Activated CD8-positive, alpha-beta T cell treated with anti-CD3 and anti-CD28 coated beads for 36 hours (primary cell): ENCODE data around the gene PRDM11. TPM values are rescaled to one million over a fixed set of nuclear protein-coding genes. Genes with fewer than 3 reads are reported as not detected.
A peak's percentile ranks its signal among the peaks of the same experiment; 100 is the strongest.

Source experiments
- ATAC-seq: fragments of 200-7000 bp; cut with Tn5 transposase; one replicate; pipeline ENCODE4 v1.10.0; 2021; ENCODE audit warnings: mild to moderate bottlenecking, moderate library complexity
- CTCF ChIA-PET: fragments of 350-600 bp; sonication (Branson Sonifier 250); formaldehyde crosslinking; loops from one replicate; lab custom pipeline; 2021; ENCODE audit warnings: antibody characterized with exemption; lab: Charles Lee
- POLR2A ChIA-PET: fragments of 350-600 bp; sonication (Branson Sonifier 250); formaldehyde crosslinking; loops from one replicate; lab custom pipeline; 2021; ENCODE audit warnings: antibody characterized with exemption; lab: Charles Lee
- DNase-seq: peaks from one replicate; pipeline ENCODE4 v3.0.0-alpha.2; 2020
- H3K27ac Mint-ChIP-seq: one replicate; pipeline ENCODE4 v1.8.0; 2021; ENCODE audit warnings: mild to moderate bottlenecking, mixed read lengths
- H3K27me3 Mint-ChIP-seq: one replicate; pipeline ENCODE4 v1.8.0; 2021; ENCODE audit warnings: mixed read lengths
- H3K36me3 Mint-ChIP-seq: one replicate; pipeline ENCODE4 v1.8.0; 2021; ENCODE audit warnings: low read depth, mixed read lengths
- H3K4me1 Mint-ChIP-seq: one replicate; pipeline ENCODE4 v1.8.0; 2021; ENCODE audit warnings: low read depth, mixed read lengths
- H3K4me3 Mint-ChIP-seq: one replicate; pipeline ENCODE4 v1.8.0; 2021; ENCODE audit warnings: mild to moderate bottlenecking, moderate library complexity, mixed read lengths
- H3K9me3 Mint-ChIP-seq: one replicate; pipeline ENCODE4 v1.8.0; 2021; ENCODE audit warnings: mixed read lengths
- CTCF ChIP-seq: fragments of 200-600 bp; IDR thresholded peaks from one replicate; pipeline ENCODE4 v1.8.0; 2022; ENCODE audit warnings: antibody characterized with exemption, mild to moderate bottlenecking
- intact Hi-C: fragments of 100-400 bp; cut with micrococcal nuclease; formaldehyde crosslinking; loops from one replicate; pipeline ENCODE4 v1.10.0; 2022
- total RNA-seq, 2 experiments: library from RNA; stranded (reverse); gene quantifications; one replicate each; pipeline ENCODE4 v1.2.3, GENCODE V29; 2021

Gene PRDM11
- total RNA-seq, 2 experiments from 2014 or later: 2.6 to 3.5 TPM

GRCh38 chr11:45250035-45250718 is 103.7 kb downstream of the PRDM11 start:
- Mint-ChIP-seq H3K36me3 (no peaks in the 10 kb centered on the region), H3K4me3 (no peak overlapping the region), H3K9me3 (no peaks in the 10 kb centered on the region), H3K27me3 (peaks cover 9% of the 10 kb centered on the region), H3K27ac (no peak overlapping the region), H3K4me1 (no peaks in the 10 kb centered on the region)
- DNase-seq (no peak), ATAC-seq (no peak)
- POLR2A ChIA-PET: no interaction called here
- TF ChIP-seq CTCF: no peak
- CTCF ChIA-PET: interaction anchor here (0.9 to 1.3 kb wide), 2 partner anchors 14 to 140 kb away, joined by 3 to 4 read pairs; no protein-coding TSS in a partner anchor
- intact Hi-C loops: no loop called here

- no peaks in the 10 kb centered on the region for H3K4me1 Mint-ChIP-seq
- ATAC-seq (peak; percentile 72), DNase-seq (peak; percentile 54)
- intact Hi-C loops: no loop called here
- peaks cover 12% of the 10 kb centered on the region for H3K27me3 Mint-ChIP-seq
- no peaks in the 10 kb centered on the region for H3K9me3 Mint-ChIP-seq
- H3K4me3 Mint-ChIP-seq: no peak overlapping the region
- peak; percentile 66 for TF ChIP-seq CTCF
- ChIA-PET CTCF (interaction anchor here (0.8 to 2.8 kb wide), 17 partner anchors 8 to 148 kb away, joined by 3 to 11 read pairs (median 3); no protein-coding TSS in a partner anchor), POLR2A (no interaction called here)
- no peak overlapping the region for H3K27ac Mint-ChIP-seq
- H3K36me3 Mint-ChIP-seq: no peaks in the 10 kb centered on the region
These were observed 105.9 kb downstream of the PRDM11 start for GRCh38 chr11:45252134-45252856.

GRCh38 chr11:45252877-45253276 is 106.4 kb downstream of the PRDM11 start:
- CTCF ChIA-PET: interaction anchor here (0.9 to 2.8 kb wide), 14 partner anchors 9 to 148 kb away, joined by 3 to 11 read pairs (median 3); no protein-coding TSS in a partner anchor
- Mint-ChIP-seq H3K4me3 (no peak overlapping the region), H3K9me3 (no peaks in the 10 kb centered on the region), H3K4me1 (no peaks in the 10 kb centered on the region), H3K36me3 (no peaks in the 10 kb centered on the region), H3K27me3 (peaks cover 12% of the 10 kb centered on the region), H3K27ac (no peak overlapping the region)
- no peak for TF ChIP-seq CTCF
- POLR2A ChIA-PET: no interaction called here
- ATAC-seq: no peak
- intact Hi-C loops: no loop called here
- no peak for DNase-seq

- CTCF ChIA-PET: interaction anchor here (0.6 to 2.8 kb wide), 7 partner anchors 9 to 317 kb away, joined by 3 to 10 read pairs (median 6); no protein-coding TSS in a partner anchor
- Mint-ChIP-seq H3K27me3 (peaks cover 12% of the 10 kb centered on the region), H3K27ac (no peak overlapping the region), H3K36me3 (no peaks in the 10 kb centered on the region), H3K4me3 (no peak overlapping the region), H3K4me1 (no peaks in the 10 kb centered on the region), H3K9me3 (no peaks in the 10 kb centered on the region)
- intact Hi-C loops: no loop called here
- no peak for TF ChIP-seq CTCF
- POLR2A ChIA-PET: no interaction called here
- no peak for ATAC-seq
- no peak for DNase-seq
These were observed 107.2 kb downstream of the PRDM11 start for GRCh38 chr11:45253640-45254039.

GRCh38 chr11:45254070-45254469 is 107.6 kb downstream of the PRDM11 start:
- no peaks in the 10 kb centered on the region for H3K4me1 Mint-ChIP-seq
- no peak for ATAC-seq
- H3K9me3 Mint-ChIP-seq: no peaks in the 10 kb centered on the region
- DNase-seq: no peak
- TF ChIP-seq CTCF: no peak
- no peaks in the 10 kb centered on the region for H3K36me3 Mint-ChIP-seq
- no peak overlapping the region for H3K27ac Mint-ChIP-seq
- CTCF ChIA-PET: interaction anchor here (0.6 to 2.8 kb wide), 6 partner anchors 10 to 317 kb away, joined by 3 to 10 read pairs (median 6); no protein-coding TSS in a partner anchor
- H3K27me3 Mint-ChIP-seq: peaks cover 12% of the 10 kb centered on the region
- H3K4me3 Mint-ChIP-seq: no peak overlapping the region
- intact Hi-C loops: no loop called here
- POLR2A ChIA-PET: no interaction called here
